Hippocampal formation (tissue), 2 donors: ENCODE results near the gene TXK.

Source experiments
- DNase-seq, 2 donors: peaks; one replicate each; lab custom pipeline; 2025; lab: John Stamatoyannopoulos, UW

Gene TXK

DNA sequence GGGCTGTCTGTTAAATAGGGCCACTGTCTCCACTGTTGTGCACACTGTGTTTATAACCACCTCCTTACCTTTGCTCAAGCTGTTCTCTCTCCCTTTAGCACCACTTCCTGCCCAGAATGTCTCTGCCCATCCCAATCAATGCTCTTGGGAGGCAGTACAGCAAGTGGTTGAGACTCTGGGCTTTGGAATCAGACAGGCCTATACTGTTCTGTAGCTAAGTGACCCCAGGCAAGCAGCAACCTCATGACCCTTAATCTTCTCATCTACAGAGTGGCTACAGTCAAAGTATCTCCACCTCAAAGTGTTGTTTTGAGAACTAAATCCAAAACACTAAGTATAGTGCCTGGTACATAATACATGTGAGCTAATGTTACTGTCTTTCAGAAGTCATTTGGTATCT is 3.8 kb upstream of the TXK start:
- no peak for DNase-seq

DNA sequence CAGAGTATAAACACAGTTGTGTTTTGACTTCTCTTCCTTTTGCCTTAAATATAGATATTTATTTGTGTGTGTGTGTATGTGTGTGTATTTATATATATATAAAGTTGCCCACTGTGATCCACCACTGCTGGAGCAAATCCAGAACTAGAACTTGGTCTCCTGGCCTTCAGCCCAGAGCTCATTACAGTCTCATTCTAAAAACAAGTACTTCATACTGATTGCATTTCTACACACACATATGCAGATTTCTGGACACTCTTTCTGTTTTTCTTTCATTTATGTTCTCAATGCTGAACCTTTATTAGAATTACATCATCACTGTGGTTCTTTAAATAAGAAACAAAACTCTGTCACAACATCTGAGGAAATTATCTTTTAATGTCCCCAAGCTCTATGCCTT is 381 bp downstream of the TXK start:
- DNase-seq, result no peak

GRCh38 chr4:48131736-48132135 is 2.3 kb downstream of the TXK start:
- no peak for DNase-seq

GRCh38 chr4:48130100-48130499 is 4.0 kb downstream of the TXK start:
- no peak for DNase-seq

DNA sequence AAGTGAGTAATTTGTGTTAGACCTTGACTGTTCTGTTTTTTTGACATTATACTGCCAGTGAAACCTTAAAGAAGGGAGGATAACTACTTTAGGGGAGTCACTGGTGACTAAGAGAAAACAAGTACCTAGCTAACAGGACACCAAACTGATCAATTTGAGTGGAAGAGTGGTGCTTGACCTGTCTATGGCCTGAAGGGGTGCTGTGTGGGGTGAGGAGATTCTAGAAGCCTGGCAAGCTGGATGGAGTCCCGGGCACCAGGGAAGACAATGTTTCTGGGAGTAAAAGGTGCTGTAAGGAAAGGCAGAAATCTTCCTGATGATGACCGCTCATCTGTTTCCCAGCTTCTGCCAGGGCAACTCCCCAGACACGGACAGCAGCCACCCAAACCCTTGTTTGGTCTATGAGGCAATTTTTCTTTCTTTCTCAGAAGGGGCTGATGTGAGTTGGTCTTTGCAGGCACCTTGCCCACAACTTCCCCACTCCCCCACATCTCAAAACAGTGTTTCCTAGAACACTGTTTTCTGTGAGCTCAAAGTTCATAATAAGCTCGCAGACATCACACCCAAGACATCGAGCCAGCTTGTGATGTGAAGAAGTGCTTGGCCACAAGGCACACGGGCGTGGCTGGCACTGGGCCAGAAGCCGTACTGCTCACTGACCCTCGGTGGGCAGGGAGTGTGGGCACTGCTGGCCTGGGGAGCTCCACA is 4.6 kb downstream of the TXK start:
- no peak for DNase-seq

DNA sequence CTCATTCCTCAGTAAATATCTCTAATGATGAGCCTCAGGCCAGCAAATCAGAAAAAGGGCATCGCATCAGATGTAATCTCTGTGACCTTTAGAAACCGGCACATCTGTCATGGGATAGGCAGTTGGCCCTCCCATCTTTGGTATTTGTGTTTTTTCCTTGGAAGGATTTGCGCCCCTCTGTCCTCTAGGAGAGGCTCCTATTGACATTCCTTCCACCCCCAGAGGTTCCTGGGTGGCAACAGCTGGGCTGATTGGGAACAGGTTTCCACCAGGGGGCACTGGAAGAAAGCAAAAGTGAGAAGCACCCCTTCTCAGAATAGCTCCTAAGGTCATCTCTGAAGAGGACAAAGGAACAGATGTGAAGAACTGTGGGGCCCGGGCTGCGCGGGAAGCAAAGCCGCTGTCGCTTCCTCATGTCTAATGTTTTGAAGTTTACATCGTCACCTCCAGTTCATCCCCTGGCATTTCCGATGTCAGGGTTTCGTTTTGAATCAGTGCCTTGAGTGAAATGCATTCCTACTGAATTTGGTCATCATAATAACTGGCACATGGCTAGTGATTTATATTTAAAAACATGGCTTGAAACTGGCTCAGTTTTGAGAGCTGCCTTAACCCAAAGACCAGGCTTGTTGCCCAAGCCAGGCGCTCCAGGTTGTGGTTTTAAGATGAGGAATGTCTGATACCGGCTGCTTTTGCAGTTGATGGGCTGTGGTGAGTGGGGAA is 6.2 kb downstream of the TXK start:
- DNase-seq, result no peak

GRCh38 chr4:48127231-48127630 is 6.8 kb downstream of the TXK start:
- no peak for DNase-seq

GRCh38 chr4:48126621-48127020 is 7.4 kb downstream of the TXK start:
- no peak for DNase-seq

- DNase-seq, result no peak
These were observed 9.2 kb downstream of the TXK start for GRCh38 chr4:48124870-48125269.

DNA sequence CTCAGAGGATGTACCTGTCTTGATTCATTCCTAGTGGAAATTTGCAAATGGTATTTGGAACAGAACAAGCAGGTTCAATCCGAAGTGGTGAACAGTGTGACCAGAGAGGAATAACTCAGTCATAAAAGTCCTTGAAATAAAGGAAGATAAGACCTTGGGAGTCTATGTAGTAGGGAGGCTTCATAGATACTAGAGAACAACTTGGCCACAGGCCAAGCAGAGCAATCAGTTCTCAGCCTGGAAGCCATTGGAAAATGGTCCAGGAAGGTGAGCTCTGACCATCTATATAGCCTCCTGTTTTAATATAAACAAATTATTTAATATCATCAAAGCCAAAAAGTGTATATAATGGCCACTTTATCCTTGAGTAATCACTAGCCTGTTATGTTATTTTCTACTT is 11.3 kb downstream of the TXK start:
- DNase-seq, result no peak

DNA sequence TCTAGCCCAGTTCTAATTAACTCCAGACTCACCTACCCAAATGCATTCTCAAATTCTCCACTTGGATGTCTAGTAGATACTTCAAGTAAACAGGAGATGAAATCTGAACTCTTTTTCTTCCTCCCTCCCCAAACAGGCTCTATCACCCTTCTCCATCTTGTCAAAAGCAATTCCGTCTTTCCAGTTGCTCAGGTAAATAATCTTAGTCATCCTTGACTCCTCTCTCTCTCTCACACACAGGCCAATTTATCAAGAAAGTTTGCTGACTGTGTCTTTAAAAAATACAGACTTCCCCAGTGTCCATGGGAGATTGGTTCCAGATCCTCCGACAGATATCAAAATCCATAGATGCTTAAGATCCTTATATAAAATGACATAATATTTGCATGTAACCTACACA is 12.9 kb downstream of the TXK start:
- DNase-seq, result no peak

DNA sequence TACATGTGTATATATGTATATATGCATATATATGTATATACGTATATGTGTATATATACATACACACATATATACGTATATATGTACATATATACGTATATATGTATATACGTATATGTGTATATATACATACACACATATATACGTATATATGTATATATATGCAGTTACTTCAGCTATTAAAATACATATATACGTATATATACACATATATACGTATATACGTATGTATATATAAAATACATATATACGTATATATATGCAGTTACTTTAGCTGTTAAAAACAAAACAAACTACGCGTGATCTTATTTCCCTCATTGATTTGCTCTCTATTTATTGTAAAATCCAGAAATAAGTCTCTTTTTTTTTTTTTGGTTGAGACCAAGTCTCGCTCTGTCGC is 13.9 kb downstream of the TXK start:
- DNase-seq, result no peak

DNA sequence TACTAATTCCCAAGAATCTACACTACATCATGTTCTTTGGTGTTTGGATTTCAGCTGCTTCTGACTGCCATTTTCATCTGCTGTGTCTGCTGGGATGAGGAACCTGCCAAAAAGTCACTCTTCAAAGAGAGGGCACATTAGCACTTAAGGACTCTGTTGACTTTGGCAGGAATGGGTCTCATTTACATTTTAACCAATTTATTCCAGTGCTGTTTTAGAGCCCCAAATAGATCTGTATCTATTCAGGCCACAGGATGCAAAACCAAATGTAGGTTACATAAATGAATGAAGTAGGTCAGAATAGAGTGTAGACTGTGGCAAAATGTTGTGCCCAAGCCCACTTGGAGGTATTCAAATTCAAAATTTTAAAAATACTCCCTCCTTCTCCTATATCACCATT is 14.4 kb downstream of the TXK start:
- no peak for DNase-seq

GRCh38 chr4:48118081-48118480 is 16.0 kb downstream of the TXK start:
- DNase-seq, result no peak

DNA sequence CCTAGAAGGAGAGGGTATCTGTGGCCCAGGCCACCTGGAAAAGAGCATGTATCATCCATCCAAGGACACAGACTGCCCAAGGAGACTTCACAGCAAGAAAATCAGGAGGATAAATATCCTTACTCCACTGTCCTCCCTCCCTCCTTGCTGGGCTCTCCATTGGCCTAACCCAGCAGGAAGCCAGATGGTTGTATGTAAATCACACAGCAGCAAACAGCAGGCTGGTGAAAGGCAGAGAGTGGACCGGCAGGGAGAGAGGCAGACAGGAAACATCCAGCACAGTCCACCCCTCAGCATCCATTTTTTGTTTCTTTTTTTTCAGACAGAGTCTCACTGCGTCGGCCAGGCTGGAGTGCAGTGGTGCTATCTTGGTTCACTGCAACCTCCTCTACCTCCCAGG is 17.5 kb downstream of the TXK start:
- no peak for DNase-seq

- DNase-seq, result no peak
These were observed 19.6 kb downstream of the TXK start for GRCh38 chr4:48114412-48114811.

GRCh38 chr4:48112017-48112667 is 21.9 kb downstream of the TXK start:
- no peak for DNase-seq

DNA sequence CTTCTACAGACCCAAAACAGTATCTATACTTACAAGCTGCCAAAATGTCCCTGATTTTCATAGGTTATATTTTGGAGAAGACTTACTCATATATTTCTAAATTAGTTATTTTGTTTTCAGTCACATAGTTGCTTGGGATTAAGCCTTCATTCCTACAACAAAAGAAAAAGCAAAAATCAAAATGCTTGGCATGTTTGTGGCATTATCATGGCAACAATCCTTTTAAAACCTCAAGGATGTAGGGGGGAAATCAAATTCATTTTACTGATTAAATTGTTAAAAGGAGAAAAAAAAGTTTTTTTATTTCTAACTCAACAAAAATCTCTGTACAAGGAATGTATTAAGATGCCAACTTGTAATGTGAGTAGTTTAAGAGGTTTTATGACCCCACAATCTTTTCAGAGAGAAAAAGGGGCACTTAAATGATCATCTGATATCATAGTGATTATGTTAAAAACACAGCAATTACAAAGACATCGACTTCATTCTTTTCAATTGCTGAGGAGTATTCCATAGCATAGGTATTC is 23.5 kb downstream of the TXK start:
- DNase-seq, result no peak

GRCh38 chr4:48109413-48110263 is 24.4 kb downstream of the TXK start:
- no peak for DNase-seq

DNA sequence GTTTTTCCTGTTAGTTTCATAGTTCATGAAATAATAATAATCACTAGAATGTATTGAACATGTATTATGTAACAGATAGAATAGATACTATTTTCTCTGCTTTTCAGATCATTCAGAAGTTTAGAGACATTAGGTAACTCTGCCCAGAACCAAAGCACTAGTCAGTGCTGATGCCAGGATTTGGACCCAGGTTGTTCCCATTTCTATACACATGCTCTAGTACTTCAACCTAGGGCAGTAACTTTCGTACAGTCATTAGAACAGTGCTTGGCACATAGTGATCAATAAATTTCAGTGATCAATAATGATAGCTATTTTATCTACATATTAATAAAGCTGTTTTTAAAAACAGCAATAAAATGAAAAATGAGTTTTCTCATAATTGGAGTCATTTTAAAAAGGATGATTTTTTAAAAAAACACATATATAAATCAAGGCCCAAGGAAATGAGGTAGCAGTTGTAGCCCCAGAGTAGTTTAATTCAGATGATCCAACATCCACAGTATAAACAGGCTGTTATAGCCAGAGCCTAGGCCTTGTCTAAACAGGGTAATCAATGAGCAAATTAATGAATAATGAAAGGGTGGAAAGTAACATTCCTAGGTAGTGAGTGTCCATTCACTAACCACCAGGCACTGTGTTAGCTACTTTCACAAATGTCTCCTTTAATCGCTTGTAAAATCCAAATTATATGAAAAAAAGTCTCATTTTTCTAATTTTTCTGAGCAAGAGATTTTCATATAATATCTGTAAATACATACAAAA is 25.6 kb downstream of the TXK start:
- no peak for DNase-seq

DNA sequence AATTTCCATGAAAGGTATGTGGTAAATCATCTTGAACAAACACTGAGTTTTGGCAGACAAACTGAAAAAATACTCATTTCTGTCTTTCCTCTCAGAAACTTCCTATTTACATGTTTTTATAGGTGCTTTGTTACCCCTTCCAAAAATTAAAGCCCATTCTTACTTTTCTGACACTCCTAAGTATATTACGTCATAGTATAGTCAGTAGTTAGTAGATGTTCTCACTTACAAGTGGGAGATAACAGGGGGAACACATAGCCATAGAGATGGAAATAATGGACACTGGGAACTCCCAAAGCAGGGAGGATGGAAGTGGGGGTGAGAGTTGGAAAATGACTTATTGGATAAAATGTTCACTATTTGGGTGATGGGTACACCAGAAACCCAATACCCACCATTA is 28.8 kb downstream of the TXK start:
- no peak for DNase-seq
